OCI-LY3 (cell line): ENCODE measurements around the gene MB21D2.

ENCODE experiments used
- EZH2phosphoT487 ChIP-seq: fragments of 200-600 bp; shearing (Covaris generic); IDR thresholded peaks from 2 replicates; pipeline ENCODE4 v1.6.1; 2018; ENCODE audit warnings: antibody characterized with exemption, mixed run types, low read depth
- TF ChIP-seq, protein P1 (sequence below): fragments of 200-600, 300-600 bp; sonication (generic); IDR thresholded peaks from 2 replicates; pipeline ENCODE4 v1.5.1; 2014; ENCODE audit warnings: antibody characterized with exemption, low read length, low read depth

DNA sequence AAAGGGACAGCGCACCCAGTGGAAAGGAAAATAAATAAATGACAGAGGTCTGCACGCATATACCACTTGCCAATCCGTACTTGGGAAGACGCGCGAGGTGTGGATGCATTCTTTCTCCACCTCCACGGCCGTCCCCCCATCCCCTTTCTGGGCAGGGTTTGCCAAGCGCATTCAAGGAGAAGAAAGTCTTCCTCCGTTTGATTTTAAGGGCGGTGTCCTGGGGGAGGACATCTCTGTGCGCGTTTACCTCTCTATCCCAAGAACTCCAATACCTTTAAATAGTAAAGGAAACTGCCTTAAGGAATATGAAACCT is 576 bp upstream of the MB21D2 start:
- TF ChIP-seq, protein P1, sequence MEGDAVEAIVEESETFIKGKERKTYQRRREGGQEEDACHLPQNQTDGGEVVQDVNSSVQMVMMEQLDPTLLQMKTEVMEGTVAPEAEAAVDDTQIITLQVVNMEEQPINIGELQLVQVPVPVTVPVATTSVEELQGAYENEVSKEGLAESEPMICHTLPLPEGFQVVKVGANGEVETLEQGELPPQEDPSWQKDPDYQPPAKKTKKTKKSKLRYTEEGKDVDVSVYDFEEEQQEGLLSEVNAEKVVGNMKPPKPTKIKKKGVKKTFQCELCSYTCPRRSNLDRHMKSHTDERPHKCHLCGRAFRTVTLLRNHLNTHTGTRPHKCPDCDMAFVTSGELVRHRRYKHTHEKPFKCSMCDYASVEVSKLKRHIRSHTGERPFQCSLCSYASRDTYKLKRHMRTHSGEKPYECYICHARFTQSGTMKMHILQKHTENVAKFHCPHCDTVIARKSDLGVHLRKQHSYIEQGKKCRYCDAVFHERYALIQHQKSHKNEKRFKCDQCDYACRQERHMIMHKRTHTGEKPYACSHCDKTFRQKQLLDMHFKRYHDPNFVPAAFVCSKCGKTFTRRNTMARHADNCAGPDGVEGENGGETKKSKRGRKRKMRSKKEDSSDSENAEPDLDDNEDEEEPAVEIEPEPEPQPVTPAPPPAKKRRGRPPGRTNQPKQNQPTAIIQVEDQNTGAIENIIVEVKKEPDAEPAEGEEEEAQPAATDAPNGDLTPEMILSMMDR, result no peak
- TF ChIP-seq EZH2phosphoT487, result no peak
